CD4-positive, alpha-beta T cell treated with Interleukin-21 for 1 hour (primary cell): ENCODE measurements around the gene RECQL5.

Experiments
- DNase-seq: peaks from one replicate; pipeline ENCODE4 v3.0.0-alpha.2; 2020

Gene RECQL5

DNA sequence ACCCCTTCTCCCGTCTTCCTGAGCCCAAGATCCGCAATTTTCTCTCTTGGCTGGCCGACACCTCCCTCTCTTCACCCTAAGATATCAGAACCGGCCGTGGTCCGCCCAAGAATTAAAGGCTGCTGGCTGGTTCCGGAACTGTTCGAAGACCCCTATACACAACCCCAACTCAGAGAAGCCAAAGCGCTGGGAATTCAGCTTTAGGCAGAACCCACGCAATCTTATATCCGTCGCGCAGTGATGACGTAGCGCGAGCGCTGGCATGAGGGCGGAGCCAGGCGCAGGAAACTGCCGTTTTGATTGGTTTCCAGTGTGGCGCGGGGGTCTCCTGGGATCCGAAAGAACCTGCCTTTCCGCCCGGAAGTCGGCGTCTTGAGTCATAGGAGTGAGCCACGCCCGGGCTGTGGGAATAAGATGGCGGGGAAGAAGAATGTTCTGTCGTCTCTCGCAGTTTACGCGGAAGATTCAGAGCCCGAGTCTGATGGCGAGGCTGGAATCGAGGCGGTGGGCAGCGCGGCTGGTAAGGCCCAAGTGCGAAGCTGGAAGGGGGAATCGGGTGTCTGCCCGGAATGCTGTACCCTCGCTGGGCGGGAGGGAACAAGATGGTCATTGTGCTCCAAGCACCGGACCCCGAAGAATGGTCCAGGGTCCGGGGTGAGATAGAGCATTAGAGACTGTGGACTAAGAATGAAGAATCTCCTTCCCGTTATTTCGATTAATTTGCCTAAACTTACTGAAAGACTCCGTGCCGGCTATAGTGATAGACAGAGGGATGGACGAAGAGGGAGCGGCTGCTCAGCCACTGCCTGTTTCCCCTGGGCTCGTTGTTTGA lies at the start of gene RECQL5, which contains the start of gene SAP30BP:
RECQL5 (minus strand) TSS at position 196 of the 832 bp plus-strand sequence. CDS start 597 bp downstream, outside the sequence.
SAP30BP (plus strand) TSS at position 380 of the 832 bp plus-strand sequence; CDS start at position 415, 35 bp downstream.
- DNase-seq, result peak; percentile 97

- no peak for DNase-seq
These were observed 45.5 kb upstream of the RECQL5 start for GRCh38 chr17:75712446-75712845.

DNA sequence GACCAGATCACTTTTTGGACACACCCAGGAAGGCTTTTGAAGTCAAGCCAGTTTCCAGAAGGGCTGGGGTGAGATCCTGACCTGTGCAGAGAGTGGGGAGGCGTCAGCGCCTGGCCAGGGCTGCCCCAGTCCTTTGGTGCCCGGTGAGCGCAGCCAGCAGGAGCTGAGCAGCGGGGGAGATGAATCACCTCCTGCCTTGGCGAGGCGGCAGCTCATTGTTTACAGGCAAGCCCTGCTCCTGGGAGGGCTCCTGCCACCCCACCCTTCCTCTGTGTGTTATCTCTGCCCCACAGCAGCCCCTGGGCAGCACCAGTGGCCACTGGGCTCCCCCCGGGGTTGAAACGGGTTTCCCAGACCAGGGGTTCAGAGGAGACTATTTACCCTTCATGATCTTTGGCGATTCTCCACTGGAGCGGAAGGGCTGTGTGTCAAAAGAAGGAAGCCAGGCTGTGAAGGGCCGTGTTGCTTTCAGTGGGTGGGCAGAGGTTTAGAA lies 40.2 kb upstream of the RECQL5 start:
- no peak for DNase-seq

DNA sequence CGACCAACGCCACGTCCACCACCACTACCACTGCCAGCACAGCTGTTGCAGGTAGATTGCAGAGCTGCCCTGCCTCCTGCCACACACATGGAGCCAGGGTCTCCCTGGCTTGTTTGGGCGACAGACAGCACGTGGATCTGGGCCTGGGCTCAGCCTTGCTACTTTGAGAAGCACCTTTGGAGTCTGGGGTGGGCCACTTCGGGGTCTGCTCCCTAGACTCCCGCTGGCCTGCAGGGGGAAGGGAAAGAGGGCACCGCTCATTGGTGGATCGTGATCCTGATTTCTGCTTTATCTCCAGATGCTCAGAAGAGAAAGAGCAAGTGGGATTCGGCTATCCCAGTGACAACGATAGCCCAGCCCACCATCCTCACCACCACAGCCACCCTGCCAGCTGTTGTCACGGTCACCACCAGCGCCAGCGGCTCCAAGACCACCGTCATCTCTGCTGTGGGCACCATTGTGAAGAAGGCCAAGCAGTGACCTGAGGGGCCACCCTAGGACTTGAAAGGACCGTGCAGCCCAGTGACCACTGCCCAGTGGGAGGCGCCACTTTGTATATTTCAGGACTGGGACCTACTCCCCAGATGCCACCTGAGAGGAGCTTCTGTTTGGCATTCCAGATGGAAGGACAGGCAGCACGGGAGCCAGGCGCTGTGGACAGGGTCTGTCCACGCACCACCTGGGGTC lies 39.2 kb upstream of the RECQL5 start:
- no peak for DNase-seq

DNA sequence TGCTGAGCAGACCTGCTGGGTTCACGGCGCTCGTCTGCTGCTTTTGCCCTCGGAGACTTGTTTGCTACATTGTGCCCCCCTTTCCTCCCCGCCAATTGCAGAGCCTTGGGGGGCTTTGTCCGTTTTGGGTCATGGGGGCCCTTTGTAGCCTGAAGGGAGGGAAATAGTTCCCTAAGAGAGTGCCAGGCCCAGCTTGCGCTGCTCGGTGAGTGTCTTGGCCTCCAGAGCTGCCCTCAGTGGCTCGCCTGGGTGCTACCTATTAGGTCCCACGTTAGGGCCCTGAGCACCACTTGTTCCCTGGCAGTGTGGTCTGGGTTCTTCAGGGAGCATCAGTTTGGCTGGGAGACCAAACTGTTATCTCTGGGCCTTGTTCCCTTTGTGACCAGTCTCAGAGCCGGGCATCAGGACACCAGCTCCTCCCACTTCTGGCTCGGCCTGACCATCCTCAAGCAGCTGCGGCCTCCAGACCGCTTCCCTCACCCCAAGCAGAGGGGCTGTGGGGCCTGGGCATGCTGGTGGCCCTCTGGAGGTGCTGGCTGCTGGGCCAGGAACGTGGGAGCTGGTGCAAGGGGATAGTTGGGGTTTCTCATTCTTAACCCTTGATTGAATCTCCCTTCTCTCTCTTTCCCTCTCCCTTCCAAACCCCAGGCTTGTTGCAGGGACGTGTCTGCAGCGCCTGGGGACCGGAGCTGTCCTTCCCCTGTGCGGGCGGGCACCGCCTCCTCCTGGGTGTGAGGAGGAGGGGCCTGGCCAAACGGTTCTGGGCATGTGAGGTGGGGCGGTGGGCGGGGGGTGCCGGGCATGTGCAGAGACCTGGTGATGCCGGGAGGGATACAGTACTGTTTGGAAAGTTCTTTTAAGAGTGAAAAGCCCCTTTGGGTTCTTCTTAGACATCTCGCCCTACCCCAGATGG lies 38.3 kb upstream of the RECQL5 start:
- no peak for DNase-seq

DNA sequence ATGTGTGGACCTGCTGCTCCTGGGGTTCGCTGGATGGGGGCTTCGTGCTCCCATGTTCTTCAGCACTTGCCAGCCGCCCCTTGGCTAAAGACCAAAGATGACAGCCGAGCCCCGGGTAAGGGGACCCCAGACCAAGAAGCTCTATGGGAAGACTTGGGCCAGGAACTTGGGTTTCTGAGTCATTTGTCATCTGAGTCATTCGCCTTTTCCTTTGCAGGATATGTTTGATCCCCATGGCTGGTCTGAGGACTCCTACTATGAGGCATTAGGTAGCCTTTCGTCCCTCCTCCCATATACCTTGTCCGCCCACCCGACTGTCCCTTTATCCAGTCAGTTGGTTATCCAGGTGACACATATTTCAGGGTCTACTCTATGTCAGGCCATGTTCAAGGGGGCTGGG lies 36.6 kb upstream of the RECQL5 start:
- DNase-seq, result no peak

DNA sequence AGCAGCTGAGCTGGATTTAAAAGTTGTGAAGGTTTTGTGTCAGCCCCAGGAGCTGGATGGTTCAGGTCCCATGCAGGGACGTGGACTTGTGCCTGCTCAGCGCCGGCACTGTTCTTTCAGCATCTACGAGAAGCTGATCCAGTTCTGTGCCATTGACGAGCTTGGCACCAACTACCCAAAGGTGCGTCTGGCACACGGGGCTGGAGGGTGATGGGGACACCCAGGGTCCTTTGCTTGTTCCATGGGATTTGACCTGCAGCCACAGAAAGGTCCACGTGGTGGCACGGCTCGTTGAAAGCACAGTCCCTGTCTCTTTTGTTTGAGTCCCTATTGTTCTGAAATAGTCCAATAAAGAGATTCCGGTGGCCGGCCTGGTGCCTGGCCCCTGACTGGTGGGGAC lies 36.2 kb upstream of the RECQL5 start:
- DNase-seq, result no peak

DNA sequence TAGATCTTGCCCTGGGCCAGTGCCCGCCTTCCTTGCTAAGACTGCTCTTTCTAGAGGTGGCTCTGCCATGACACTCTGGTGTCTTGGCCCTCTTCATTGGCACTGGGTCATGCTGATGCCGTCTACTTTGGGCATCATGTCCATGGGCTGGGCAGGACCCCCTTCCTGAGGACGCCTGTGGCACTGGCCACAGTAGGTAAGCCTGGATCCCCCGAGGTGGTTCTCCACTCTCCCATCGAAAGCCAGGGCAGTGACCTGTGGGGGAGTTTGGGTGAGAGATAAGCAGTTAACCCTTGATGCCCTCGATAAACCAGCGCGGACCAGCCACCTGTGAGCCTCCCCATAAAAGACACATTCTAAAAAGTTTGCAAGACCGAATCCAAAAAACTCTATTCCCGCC lies 34.3 kb upstream of the RECQL5 start:
- no peak for DNase-seq

- DNase-seq, result no peak
These were observed 31.7 kb upstream of the RECQL5 start for GRCh38 chr17:75698659-75699058.

- DNase-seq, result no peak
These were observed 30.8 kb upstream of the RECQL5 start for GRCh38 chr17:75697651-75698291.

DNA sequence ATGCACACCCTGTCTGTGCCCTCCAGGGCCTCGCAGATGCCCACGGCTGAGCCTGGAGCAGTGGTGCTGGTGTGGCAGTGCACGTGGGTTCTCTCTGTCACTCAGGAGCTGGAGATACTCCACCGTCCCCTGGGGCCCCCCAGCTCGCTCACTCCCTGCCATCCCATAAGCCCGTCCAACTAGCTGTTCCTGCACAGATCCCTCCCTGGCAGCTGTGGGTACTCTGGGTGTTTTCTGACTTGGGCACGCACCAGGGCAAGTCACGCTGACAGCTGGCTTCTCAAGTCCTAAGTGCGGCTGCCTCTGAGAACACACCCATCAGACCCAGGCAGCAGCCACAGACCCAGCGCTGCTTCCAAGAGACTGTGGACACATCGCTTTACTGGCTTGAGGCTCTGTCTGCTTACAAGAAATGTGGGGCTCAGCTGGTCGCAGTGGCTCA lies 28.9 kb upstream of the RECQL5 start:
- DNase-seq, result no peak

DNA sequence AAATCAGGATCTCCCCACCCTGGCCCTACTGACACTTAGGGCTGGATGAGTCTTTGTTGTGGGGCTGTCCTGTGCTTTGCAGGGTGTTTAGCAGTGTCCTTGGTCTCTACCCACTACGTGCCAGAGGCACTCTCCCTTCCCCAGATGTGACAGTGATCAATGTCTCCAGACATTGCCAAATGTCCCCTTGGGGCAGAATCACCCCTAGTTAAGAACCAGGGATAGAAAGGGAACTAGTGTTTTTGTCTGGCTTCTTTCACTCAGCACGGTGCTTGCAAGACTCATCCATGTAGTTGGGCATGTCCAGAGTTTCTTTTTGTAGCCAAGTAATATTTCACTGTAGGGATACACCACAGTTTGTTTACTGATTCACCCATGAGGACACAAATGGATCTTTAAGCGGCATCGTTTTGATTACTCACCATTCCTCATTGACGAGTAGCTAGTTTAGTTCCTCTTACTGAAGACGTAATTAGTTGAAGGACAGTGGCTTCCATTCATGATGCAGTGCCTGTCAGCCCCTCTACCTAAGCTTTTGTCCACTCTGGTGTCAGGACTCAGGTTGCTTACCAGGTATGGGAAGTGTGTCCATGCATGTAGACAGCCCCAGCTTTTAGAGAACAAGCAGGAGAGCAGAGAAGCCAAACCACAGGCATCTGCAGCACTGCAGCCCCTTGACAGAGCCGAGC lies 28.3 kb upstream of the RECQL5 start:
- DNase-seq, result no peak

GRCh38 chr17:75694536-75694935 lies 27.6 kb upstream of the RECQL5 start:
- no peak for DNase-seq

GRCh38 chr17:75693500-75694481 lies 26.8 kb upstream of the RECQL5 start:
- DNase-seq, result no peak

GRCh38 chr17:75692976-75693375 lies 26.0 kb upstream of the RECQL5 start:
- DNase-seq, result no peak

DNA sequence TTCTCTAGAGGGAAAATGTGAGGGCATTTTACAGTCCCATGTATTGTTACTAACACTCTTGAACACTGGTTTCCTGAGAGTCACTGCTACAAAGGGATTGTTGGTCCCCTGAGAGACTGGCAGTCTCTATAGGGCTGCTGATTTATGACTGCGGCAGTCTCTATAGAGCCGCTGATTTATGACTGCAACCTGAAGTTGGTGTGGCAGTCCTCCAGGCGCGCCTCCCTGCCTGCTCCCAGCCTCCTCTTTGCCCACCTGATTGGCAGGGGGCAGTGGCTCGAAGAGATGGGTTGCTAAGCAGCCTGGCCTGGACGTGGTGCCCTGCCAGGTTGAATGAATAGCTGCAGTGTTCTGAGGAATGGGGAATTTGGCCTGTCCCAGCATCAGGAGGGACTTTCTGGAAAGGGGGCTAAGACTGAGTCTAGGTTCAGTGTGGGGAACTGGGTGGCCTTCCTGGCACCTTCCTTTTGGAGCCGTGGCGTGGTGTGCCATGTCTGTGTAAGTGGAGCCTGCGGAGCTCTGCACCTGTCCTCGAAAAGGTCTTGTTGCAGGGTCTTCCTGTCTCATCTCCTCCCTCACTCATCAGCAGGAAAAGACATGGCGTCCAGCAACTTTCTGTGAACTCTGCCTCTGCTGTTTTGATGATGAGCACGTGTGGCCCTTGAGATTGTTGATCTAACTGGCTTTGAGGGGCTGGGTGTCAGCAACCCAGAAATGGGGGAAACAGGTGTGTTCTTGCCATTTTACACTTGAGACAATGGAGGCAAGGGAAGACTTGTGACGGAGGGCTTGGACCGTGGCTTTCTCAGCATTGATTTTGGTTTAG lies 25.1 kb upstream of the RECQL5 start:
- DNase-seq, result no peak

GRCh38 chr17:75691371-75691791 lies 24.4 kb upstream of the RECQL5 start:
- no peak for DNase-seq

GRCh38 chr17:75689441-75689873 lies 22.5 kb upstream of the RECQL5 start:
- peak; percentile 51 for DNase-seq

DNA sequence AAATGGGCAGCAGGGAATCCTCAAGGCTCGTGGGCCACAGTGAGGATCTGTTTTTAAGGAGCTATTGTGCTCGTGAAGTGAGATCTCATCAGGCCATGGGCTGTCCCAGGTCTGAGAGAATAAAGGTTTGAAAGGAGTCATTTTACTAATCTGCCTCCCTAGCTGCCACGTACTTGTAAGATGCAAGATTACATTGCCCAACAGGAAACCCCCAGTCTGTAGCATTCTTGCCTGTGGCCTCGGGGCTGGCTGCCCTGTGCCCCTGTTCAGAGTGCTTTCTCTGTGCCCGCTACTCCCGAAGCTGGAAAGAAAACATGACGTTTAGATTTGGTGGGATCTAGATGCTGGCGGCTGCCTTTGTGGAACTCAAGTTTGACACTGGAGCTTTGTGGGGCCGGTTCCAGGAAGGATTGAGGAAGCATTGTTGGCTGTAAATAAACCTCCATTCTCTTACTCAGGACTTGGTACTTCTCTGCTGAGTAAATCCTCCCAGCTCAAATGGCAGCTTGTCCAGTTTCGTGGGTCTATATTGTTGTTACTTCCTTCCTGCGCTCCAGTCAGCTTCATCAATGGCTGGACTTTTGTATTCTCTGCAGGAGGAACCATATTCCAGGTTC lies 21.4 kb upstream of the RECQL5 start:
- no peak for DNase-seq
